Endothelial cell (in vitro differentiated cells): Measurements from ENCODE around the gene DUSP3. TPM values are rescaled to one million over a fixed set of nuclear protein-coding genes. Genes with fewer than 3 reads are reported as not detected.

Source experiments
- DNase-seq: peaks from one replicate; pipeline ENCODE4 v3.0.0; 2021; ENCODE audit warnings: low spot score
- H3K27ac Mint-ChIP-seq: one replicate; pipeline ENCODE4 v1.8.0; 2021; ENCODE audit warnings: mixed read lengths, inconsistent platforms; ENCODE audit not compliant: unreplicated experiment
- H3K27me3 Mint-ChIP-seq: one replicate; pipeline ENCODE4 v1.8.0; 2021; ENCODE audit warnings: mild to moderate bottlenecking, moderate library complexity, mixed read lengths, inconsistent platforms; ENCODE audit not compliant: unreplicated experiment
- H3K36me3 Mint-ChIP-seq: one replicate; pipeline ENCODE4 v1.8.0; 2021; ENCODE audit warnings: mild to moderate bottlenecking, low read depth, mixed read lengths, inconsistent platforms; ENCODE audit not compliant: unreplicated experiment
- H3K4me1 Mint-ChIP-seq: one replicate; pipeline ENCODE4 v1.8.0; 2021; ENCODE audit warnings: mild to moderate bottlenecking, mixed read lengths, inconsistent platforms; ENCODE audit not compliant: unreplicated experiment
- H3K4me3 Mint-ChIP-seq: one replicate; pipeline ENCODE4 v1.8.0; 2021; ENCODE audit warnings: mild to moderate bottlenecking, mixed read lengths, inconsistent platforms; ENCODE audit not compliant: unreplicated experiment
- H3K9me3 Mint-ChIP-seq: one replicate; pipeline ENCODE4 v1.8.0; 2021; ENCODE audit warnings: mixed read lengths, inconsistent platforms; ENCODE audit not compliant: unreplicated experiment
- total RNA-seq: library from RNA; stranded (reverse); fragmentation: NEBNext Ultra II Directional; extraction: Animal tissue kit (Norgen Biotek cat#: 25700); gene quantifications from one replicate; pipeline ENCODE4 v1.2.1, GENCODE V29; 2021; ENCODE audit not compliant: unreplicated experiment
- TF ChIP-seq, protein P1 (sequence below): fragments of 200-600 bp; sonication (generic); IDR thresholded peaks from one replicate; pipeline ENCODE4 v1.5.0; 2021; ENCODE audit warnings: antibody characterized with exemption; ENCODE audit not compliant: unreplicated experiment

DUSP3 gene
- total RNA-seq, 1 donor from 2014 or later: 41.4 TPM

DNA sequence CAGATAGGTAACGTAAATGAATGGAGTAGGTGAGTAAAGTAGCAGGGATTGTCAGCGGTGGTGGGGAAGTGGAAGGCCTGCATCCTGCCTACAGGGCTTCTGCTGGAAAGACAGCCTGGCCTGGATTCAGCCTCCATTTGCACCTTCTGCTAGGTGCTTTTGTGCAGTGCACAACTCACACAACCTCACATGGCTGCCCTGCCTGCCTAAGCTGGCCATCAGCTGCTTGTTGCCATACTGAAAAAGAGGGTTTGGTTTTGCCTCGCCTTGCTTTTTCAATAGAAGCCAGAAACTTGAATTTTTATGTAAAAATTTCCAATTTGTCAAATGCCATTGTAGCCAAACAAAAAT lies 56.5 kb downstream of the DUSP3 start:
- peaks cover 7% of the 10 kb centered on the region for H3K27me3 Mint-ChIP-seq
- peaks cover 4% of the 10 kb centered on the region for H3K36me3 Mint-ChIP-seq
- H3K9me3 Mint-ChIP-seq: no peaks in the 10 kb centered on the region
- H3K27ac Mint-ChIP-seq: no peak overlapping the region
- no peak for DNase-seq
- TF ChIP-seq, protein P1, sequence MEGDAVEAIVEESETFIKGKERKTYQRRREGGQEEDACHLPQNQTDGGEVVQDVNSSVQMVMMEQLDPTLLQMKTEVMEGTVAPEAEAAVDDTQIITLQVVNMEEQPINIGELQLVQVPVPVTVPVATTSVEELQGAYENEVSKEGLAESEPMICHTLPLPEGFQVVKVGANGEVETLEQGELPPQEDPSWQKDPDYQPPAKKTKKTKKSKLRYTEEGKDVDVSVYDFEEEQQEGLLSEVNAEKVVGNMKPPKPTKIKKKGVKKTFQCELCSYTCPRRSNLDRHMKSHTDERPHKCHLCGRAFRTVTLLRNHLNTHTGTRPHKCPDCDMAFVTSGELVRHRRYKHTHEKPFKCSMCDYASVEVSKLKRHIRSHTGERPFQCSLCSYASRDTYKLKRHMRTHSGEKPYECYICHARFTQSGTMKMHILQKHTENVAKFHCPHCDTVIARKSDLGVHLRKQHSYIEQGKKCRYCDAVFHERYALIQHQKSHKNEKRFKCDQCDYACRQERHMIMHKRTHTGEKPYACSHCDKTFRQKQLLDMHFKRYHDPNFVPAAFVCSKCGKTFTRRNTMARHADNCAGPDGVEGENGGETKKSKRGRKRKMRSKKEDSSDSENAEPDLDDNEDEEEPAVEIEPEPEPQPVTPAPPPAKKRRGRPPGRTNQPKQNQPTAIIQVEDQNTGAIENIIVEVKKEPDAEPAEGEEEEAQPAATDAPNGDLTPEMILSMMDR: no peak
- H3K4me1 Mint-ChIP-seq: peaks cover 42% of the 10 kb centered on the region
- no peak overlapping the region for H3K4me3 Mint-ChIP-seq

- H3K27ac Mint-ChIP-seq: no peak overlapping the region
- H3K36me3 Mint-ChIP-seq: peaks cover 4% of the 10 kb centered on the region
- TF ChIP-seq, protein P1: no peak
- no peak for DNase-seq
- peaks cover 47% of the 10 kb centered on the region for H3K4me1 Mint-ChIP-seq
- peak overlapping the region; percentile 84 for H3K4me3 Mint-ChIP-seq
- H3K9me3 Mint-ChIP-seq: no peaks in the 10 kb centered on the region
- H3K27me3 Mint-ChIP-seq: peaks cover 7% of the 10 kb centered on the region
Measured at GRCh38 chr17:43721537-43722268, 57.1 kb downstream of the DUSP3 start.

DNA sequence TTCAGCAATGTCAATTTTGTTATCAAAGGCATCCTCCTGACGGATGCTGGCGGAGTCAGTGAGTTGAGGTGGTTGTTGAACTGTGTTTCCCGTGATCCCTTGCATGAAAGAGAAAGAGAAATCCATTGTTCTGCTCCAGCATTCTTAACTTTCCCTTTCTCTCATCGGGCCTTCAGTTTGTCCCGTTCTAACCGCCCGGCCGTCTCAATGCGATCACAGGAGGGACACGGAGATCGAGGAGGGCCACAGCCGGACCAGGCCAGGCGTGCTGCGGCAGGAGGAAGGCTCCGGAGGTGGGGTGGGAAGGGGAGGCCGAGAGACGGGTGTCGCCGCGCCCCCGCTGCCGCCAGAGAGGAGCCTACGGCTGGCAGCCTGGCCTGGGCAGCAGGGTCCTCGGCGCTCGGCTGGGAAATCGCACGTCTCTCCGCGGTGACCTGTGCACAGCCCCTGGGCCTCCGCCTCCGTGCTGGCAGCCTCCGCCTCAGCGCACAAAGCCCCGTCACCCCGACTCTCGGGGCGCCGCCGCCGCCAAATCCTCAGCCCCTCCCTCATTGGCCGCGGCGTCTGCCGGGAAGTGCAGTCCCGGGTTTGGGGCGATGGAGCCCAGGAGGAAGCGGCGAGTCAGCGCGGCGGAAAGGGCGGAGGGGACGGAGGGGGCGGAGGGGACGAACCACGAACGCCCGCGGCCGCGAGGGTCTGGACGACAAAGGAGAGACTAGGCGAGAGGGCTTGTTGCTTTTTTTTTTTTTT lies 58.3 kb downstream of the DUSP3 start:
- peak overlapping the region; percentile 70 for H3K27ac Mint-ChIP-seq
- H3K4me1 Mint-ChIP-seq: peaks cover 48% of the 10 kb centered on the region
- TF ChIP-seq, protein P1: no peak
- DNase-seq: peak; percentile 54
- H3K9me3 Mint-ChIP-seq: no peaks in the 10 kb centered on the region
- H3K36me3 Mint-ChIP-seq: peaks cover 4% of the 10 kb centered on the region
- H3K4me3 Mint-ChIP-seq: peak overlapping the region; percentile 61
- peaks cover 9% of the 10 kb centered on the region for H3K27me3 Mint-ChIP-seq

DNA sequence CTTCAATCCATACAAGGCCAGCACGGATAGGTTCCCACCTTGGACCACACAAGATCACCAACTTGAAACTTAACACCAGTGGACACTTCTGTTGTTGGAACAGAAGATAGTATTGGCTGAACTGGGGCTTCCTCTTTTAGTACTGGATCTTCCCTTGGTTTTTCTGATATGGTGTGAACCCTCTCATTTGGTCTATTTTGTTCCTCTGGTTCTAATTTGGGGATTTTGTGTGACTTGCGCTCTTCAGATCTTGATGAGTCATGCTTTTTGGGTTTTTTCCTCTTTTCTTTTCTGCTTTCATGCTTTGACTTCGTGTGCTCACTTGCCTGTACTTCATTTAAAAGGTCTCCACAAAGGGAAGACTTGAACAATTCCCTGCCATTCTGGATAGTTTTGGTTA lies 59.2 kb downstream of the DUSP3 start:
- TF ChIP-seq, protein P1: no peak
- peaks cover 6% of the 10 kb centered on the region for H3K27me3 Mint-ChIP-seq
- H3K4me1 Mint-ChIP-seq: peaks cover 58% of the 10 kb centered on the region
- H3K9me3 Mint-ChIP-seq: no peaks in the 10 kb centered on the region
- no peaks in the 10 kb centered on the region for H3K36me3 Mint-ChIP-seq
- H3K4me3 Mint-ChIP-seq: peak overlapping the region; percentile 61
- H3K27ac Mint-ChIP-seq: peak overlapping the region; percentile 70
- no peak for DNase-seq

- Mint-ChIP-seq H3K9me3 (no peaks in the 10 kb centered on the region), H3K27me3 (peaks cover 8% of the 10 kb centered on the region), H3K27ac (peak overlapping the region; percentile 43), H3K4me3 (no peak overlapping the region), H3K36me3 (no peaks in the 10 kb centered on the region), H3K4me1 (peaks cover 64% of the 10 kb centered on the region)
- TF ChIP-seq, protein P1: no peak
- DNase-seq: no peak
Measured at GRCh38 chr17:43718544-43718943, 60.2 kb downstream of the DUSP3 start.
